ENCODE results near the gene RPL22.

Gene RPL22

GRCh38 chr1:6200188-6200809 is 904 bp upstream of the RPL22 start:
- no peak for DNase-seq

DNA sequence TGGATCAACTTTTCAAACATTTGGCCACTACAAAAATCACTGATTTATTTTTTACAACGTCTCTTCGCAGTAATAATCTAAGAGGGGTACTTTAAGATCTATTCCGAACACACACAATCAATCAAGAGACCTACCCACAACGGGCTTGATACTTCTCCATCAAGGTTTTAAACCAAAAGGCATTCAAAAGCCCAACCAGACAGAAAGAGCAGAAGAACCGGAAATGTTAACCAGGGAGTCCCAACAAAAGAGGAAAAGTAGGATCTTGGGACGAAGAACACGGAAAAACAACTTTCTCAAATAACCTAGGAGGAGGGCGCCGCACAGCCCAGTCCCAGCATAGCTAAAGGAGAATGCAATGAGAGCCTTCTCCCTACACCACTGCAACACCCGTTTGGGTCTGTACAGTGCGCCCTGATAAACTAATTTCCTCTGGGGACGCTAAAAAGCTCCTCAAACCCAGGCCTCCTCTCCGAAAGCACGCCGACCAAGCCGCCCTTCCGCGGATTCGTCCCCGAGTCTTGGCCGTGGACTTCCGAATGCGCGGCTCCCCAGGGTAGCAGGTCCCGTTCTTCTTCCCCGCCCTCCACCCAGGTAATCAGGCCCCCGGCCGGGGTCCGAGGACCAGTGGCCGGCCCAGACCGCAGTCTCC is 623 bp downstream of the RPL22 start:
- no peak for DNase-seq

- no peak for DNase-seq
Observed at GRCh38 chr1:6197746-6198427, 1.5 kb downstream of the RPL22 start.

GRCh38 chr1:6191968-6192367 is 7.4 kb downstream of the RPL22 start:
- DNase-seq = no peak

- DNase-seq = no peak
Observed at GRCh38 chr1:6188466-6188865, 10.9 kb downstream of the RPL22 start.

GRCh38 chr1:6185635-6186382 is 13.6 kb downstream of the RPL22 start:
- no peak for DNase-seq

GRCh38 chr1:6185151-6185550 is 14.2 kb downstream of the RPL22 start:
- no peak for DNase-seq

DNA sequence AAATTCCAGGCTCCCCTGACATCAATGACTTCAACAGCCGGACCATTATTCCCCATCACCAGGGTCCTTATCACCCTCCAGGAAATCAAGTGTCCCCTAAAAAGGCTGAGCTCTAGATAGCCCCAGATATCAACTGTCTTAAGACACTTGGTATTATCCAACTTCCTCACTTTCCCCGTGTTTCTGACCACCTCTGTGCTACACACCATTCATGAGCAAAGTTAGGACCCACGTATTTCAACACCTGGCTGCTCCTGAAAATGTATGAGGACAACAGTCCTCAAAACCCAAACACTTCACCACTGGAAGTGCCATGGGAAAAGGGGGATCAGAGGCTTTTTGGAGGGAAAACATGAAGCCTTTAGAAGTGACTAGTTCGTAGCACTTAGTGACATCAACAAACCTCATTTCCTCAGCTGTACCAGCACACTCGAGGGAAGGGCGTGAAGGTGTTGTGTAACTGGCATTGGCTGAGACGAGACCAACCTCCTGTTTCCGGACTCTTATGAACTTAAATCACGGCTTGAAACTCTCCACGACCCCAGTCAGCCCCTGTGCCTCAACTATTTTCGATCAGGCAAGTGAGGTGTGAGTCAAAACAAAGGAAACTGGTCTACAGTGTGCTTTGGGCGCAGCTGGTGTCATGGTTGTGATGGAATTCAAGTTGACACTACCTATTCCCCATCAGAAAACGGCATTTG is 15.2 kb downstream of the RPL22 start:
- DNase-seq = no peak

DNA sequence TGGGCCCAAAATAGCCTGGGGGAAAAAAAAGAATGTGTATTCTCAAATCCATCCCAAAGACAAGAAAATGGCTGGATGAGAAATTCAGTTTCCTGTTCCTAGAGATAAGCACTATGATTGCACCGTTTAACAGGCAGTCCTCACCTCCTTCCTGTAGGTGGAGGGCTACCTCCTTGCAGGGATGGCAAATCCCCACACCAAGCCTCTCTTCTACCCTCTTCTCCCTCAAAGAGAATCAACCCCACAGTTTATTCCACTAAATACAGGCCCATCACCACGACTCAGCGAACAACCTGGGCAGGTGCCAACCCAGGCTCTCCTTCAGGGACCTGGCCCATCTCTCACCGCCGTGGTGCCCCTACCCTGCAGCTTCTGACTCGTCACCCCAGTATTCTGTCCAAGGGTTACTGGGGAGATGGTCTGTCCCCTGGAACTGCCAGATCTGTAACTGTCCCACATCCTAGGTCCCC is 15.8 kb downstream of the RPL22 start:
- DNase-seq = no peak

GRCh38 chr1:6181347-6181770 is 18.0 kb downstream of the RPL22 start:
- no peak for DNase-seq

DNA sequence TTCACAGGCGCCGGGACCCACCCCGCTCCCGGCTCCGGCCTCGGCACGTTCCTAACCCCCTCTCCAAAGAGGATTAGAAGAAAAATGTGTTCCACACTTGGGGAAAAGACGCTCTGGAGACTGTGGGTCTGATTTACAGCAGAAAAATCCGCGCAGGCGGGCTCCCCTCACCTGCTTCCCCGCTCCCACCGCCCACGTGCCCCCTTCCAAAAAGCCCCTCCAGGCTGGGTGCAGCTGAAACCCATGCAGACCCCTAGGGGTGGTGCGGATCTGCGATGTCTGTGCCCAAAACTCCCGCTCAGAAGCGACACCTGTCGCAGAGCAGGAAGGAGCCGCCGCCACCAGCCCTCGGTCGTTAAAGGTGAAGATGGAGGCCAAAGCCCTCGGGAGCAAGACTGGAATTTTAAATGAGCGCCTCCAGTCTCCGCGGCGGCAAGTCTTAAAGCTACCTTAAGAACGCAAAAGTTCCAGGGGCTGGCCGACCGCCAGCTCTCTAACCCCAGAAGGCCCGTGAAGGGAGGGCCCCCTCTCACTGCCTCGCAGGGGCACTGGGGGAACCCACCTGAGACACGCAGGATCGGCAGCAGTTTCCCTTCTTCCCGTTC is 18.6 kb downstream of the RPL22 start:
- DNase-seq = no peak

GRCh38 chr1:6180268-6180706 is 19.1 kb downstream of the RPL22 start, which contains the start of gene CHD5:
Gene CHD5 (minus strand): TSS chr1:6180321. CDS start chr1:6180023, 298 bp downstream.
- no peak for DNase-seq

GRCh38 chr1:6179564-6180175 is 19.7 kb downstream of the RPL22 start:
- DNase-seq = no peak

- DNase-seq = no peak
Observed at GRCh38 chr1:6178751-6179563, 20.4 kb downstream of the RPL22 start.

DNA sequence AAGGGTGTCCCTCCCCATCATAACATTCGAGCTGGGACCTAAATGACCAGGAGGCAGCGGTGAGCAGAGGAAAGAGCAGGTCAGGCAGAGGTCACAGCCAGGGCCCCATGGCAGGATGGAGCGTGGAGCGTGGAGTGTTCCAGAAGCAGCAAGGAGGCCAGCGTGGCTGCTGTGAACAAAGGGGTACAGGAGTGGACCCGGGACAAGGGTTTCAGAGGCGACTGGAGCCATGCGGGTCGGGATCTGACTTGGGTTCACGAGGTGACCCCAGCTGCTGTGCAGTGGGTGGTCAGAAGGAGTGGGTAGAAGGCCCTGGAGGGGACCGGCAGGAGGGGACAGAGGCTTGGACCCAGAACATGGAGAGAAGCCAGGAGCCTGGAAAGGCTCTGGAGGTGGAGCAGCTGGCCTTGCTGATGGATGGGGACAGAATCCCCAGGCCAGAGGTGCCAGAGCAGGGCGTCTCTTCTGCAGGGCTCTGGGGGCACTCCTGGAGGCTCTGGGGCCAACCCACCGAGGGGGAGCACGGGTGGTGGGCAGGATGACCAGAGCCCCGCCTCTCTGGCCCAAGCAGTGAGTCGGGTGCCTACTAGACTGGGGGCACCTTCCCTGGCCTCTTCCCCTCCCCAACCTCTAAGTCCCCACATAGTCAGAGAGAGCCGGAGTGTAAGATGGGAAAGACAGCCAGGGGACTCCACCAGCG is 21.6 kb downstream of the RPL22 start:
- no peak for DNase-seq

GRCh38 chr1:6176779-6177178 is 22.6 kb downstream of the RPL22 start:
- DNase-seq = no peak

- no peak for DNase-seq
Observed at GRCh38 chr1:6175411-6175828, 24.0 kb downstream of the RPL22 start.

DNA sequence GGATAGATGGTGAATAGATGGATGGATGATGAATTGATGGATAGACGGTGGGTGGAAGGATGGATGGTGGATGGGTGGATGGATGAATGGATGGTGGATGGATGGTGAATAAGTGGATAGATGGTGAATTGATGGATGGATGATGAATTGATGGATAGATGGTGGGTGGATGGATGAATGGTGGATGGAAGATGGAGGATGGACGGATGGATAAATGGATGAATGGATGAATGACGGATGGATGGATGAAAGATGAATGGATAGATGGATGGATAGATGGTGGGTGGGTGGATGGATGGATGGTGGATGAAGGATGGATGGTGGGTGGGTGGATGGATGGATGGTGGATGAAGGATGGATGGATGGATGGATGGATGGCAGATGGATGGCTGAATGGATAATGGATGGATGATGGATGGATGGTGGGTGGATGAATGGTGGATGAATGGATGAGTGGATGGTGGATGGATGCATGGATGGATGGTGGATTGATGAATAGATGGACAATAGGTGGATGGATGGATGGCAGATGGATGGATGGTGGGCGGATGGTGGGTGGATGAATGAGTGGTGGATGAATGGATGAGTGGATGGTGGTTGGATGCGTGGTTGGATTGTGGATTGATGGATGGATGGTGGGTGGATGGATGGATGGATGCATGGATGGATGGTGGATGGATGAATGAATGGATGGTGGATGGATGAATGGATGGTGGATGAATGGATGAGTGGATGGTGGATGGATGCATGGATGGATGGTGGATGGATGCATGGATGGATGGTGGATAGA is 24.6 kb downstream of the RPL22 start:
- no peak for DNase-seq

- DNase-seq = no peak
Observed at GRCh38 chr1:6172549-6172948, 26.8 kb downstream of the RPL22 start.

All from activated naive CD4-positive, alpha-beta T cell (primary cell).